IPS-18a (cell line): ENCODE results near the gene CYP4F3.
"Not testable (repeated sequence)": the region's sequence is repeated elsewhere in the genome, so short reads cannot be mapped to it uniquely, and the experiment has no call there.

Experiments
- H3K27ac ChIP-seq: one replicate; pipeline ENCODE4 v1.5.1; 2013; ENCODE audit warnings: low read length
- H3K27me3 ChIP-seq: one replicate; pipeline ENCODE4 v1.6.1; 2013; ENCODE audit warnings: mild to moderate bottlenecking, low read length; ENCODE audit not compliant: control insufficient read depth, insufficient read depth
- H3K36me3 ChIP-seq: one replicate; pipeline ENCODE4 v1.6.1; 2013; ENCODE audit warnings: low read depth, low read length; ENCODE audit not compliant: control insufficient read depth
- H3K4me1 ChIP-seq: one replicate; pipeline ENCODE4 v1.6.1; 2013; ENCODE audit warnings: low read depth, low read length; ENCODE audit not compliant: control insufficient read depth
- H3K4me3 ChIP-seq: one replicate; pipeline ENCODE4 v1.5.1; 2013; ENCODE audit warnings: low read length
- H3K9ac ChIP-seq: one replicate; pipeline ENCODE4 v1.6.1; 2013; ENCODE audit warnings: mild to moderate bottlenecking, low read length, moderate library complexity
- H3K9me3 ChIP-seq: one replicate; pipeline ENCODE4 v1.6.1; 2013; ENCODE audit warnings: low read depth, low read length; ENCODE audit not compliant: control insufficient read depth

The CYP4F3 gene

DNA sequence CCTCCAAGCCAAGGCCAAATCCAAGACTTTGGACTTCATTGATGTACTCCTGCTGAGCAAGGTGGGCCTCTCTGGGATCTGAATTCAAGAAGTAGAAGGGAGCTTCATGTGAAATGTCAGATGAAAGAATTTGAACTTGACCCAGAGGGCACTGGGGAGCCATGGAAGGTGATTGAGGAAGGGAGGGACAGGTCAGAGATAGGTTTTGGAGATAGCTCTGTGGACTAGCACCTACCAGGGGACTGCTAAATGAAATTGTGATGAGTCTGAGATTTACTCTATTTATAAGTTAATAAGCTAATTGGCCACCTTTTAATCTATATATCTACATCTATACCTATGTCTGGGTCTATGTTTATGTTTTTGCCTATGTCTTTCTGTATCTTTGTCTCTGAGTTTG, 9.4 kb downstream of the CYP4F3 start:
- H3K9me3 ChIP-seq = peaks cover 70% of the 10 kb centered on the region
- not testable (repeated sequence) for H3K9ac ChIP-seq, H3K36me3 ChIP-seq, H3K4me1 ChIP-seq, H3K4me3 ChIP-seq, H3K27ac ChIP-seq, H3K27me3 ChIP-seq

DNA sequence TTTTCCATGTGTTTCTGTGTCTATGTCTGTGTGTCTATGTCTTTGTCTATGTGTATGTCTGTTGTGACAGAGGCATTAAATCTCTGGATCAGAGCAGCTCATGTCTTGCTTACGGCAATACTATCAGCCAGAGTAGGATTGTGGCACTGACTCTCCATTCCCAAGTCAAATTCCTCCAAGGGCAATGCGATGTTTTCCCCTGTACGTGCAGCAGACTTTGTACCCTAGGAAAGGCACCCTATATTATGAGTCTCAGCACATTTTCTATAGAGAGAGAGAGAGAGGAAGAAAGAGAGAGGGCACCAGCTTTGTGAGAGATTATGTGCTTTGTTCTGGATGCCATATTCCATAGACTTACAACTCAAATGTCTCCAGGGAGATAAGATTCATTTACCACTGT, 11.1 kb downstream of the CYP4F3 start:
- H3K9me3 ChIP-seq = peaks cover 62% of the 10 kb centered on the region
- H3K27me3 ChIP-seq = no peaks in the 10 kb centered on the region
- H3K9ac ChIP-seq = no peak overlapping the region
- H3K27ac ChIP-seq = no peak overlapping the region
- no peaks in the 10 kb centered on the region for H3K36me3 ChIP-seq
- H3K4me1 ChIP-seq = no peaks in the 10 kb centered on the region
- H3K4me3 ChIP-seq = no peak overlapping the region

DNA sequence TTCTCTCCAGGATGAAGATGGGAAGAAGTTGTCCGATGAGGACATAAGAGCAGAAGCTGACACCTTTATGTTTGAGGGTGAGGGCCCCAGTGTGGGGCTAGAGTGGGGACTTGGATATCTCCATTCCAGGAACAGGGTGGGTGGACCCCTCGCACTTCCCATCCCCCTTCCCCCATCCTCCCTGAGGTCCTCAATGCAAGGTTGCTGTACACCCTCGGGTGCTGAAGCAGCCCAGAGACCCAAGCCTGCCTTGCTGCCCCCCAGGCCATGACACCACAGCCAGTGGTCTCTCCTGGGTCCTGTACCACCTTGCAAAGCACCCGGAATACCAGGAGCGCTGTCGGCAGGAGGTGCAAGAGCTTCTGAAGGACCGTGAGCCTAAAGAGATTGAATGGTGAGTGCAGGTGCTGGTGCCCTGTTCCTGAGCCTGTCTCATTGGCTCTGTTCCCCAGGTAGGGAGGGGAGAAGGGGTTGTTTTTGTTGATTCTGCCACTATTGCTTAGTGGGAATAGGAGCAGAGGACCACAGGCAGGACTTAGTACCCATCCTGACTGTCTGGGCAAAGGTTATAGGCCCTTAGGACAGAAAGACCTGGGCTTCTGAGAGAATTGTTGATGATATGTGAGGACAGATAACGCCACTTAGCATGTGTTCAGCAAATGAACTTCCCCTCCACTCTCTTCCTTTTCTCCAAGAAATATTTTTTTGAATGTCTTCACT, 12.0 kb downstream of the CYP4F3 start:
- H3K36me3 ChIP-seq = no peaks in the 10 kb centered on the region
- no peaks in the 10 kb centered on the region for H3K27me3 ChIP-seq
- no peak overlapping the region for H3K9ac ChIP-seq
- peaks cover 54% of the 10 kb centered on the region for H3K9me3 ChIP-seq
- H3K4me3 ChIP-seq = no peak overlapping the region
- no peaks in the 10 kb centered on the region for H3K4me1 ChIP-seq
- H3K27ac ChIP-seq = no peak overlapping the region

DNA sequence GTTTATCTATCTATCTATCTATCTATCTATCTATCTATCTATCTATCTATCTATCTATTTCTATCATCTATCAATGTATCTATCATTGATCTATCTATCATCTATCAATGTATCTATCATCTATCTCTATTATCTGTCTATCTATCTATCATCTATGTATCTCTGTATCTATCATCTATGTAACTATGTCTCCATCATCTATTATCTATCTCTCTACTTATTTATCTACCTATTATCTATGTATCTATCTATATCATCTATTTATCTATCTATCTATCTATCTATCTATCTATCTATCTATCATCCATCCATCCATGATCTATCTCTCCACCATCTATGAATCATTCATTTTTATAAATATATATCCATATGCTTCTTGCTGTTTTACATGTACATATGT, 15.8 kb downstream of the CYP4F3 start:
- Histone ChIP-seq H3K4me3 (no peak overlapping the region), H3K27ac (no peak overlapping the region), H3K4me1 (no peaks in the 10 kb centered on the region), H3K36me3 (no peaks in the 10 kb centered on the region), H3K27me3 (no peaks in the 10 kb centered on the region), H3K9me3 (peaks cover 37% of the 10 kb centered on the region), H3K9ac (no peak overlapping the region)

DNA sequence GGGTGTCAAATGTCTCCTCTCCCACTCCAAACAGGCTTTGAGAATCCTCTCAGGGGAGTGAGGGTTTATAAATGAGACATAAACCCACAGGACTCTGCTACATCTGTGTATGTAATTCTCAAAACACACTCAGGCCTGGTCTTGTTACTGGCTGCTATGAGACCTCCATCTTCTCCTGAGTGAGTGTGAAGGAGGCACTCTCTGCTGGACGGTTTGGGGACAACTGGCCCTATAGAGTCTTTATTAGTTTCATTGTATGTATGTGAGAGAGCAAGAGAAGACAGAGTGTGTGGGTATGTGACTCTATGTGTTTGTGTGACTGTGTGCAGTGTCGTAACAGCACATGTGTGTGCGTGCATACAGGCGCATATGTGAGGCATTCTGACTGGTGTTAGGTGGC, 22.6 kb downstream of the CYP4F3 start:
- Histone ChIP-seq H3K36me3 (no peaks in the 10 kb centered on the region), H3K27me3 (no peaks in the 10 kb centered on the region), H3K4me3 (no peak overlapping the region), H3K9me3 (peaks cover 59% of the 10 kb centered on the region), H3K9ac (no peak overlapping the region), H3K4me1 (no peaks in the 10 kb centered on the region), H3K27ac (no peak overlapping the region)

DNA sequence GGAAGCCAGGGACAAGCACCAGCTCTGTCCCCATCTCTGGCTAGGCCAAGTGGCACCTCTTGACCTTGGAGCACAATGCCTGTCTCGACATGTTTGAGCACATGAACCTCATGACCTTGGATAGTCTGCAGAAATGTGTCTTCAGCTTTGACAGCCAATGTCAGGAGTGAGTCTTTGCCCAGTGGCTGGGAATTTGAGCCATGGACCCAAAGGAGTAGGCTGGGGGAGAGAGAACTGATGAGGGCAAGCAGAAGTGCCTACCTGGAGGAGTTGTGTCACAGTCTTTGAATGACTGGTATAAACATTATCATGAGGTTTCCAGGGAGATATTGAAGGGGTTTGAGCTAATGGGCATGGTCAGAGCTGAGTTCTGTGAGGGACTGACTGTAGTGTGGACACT, 25.5 kb downstream of the CYP4F3 start:
- no peak overlapping the region for H3K4me3 ChIP-seq
- no peak overlapping the region for H3K27ac ChIP-seq
- no peaks in the 10 kb centered on the region for H3K36me3 ChIP-seq
- no peaks in the 10 kb centered on the region for H3K27me3 ChIP-seq
- H3K4me1 ChIP-seq = no peaks in the 10 kb centered on the region
- H3K9ac ChIP-seq = no peak overlapping the region
- peaks cover 75% of the 10 kb centered on the region for H3K9me3 ChIP-seq

DNA sequence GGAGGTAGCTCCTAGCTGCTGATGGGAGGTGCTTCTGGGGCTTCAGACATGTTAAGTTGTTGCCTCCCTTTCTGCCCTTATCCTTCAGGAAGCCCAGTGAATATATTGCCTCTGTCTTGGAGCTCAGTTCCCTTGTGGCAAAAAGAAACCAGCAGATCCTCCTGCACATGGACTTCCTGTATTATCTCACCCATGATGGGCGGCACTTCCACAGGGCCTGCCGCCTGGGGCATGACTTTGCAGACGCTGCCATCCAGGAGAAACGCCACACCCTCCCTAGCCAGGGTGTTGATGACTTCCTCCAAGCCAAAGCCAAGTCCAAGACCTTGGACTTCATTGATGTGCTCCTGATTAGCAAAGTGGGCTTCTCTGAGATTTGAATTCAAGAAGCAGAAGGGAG, 26.2 kb downstream of the CYP4F3 start:
- peaks cover 77% of the 10 kb centered on the region for H3K9me3 ChIP-seq
- no peak overlapping the region for H3K27ac ChIP-seq
- H3K4me3 ChIP-seq = no peak overlapping the region
- H3K27me3 ChIP-seq = no peaks in the 10 kb centered on the region
- no peak overlapping the region for H3K9ac ChIP-seq
- no peaks in the 10 kb centered on the region for H3K4me1 ChIP-seq
- H3K36me3 ChIP-seq = no peaks in the 10 kb centered on the region

DNA sequence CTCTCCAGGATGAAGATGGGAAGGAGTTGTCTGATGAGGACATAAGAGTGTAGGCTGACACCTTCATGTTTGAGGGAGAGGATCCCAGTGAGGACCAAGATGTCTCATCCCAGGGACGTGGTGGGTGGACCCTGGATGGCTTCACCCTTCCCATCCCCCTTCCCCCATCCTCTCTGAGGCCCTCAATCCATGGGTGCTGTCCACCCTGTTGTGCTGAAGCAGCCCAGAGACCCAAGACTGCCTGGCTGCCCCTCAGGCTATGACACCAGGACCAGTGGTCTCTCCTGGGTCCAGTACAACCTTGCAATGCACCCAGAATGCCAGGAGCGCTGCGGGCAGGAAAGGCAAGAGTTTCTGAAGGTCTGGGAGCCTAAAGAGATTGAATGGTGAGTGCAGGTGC, 28.7 kb downstream of the CYP4F3 start:
- no peaks in the 10 kb centered on the region for H3K36me3 ChIP-seq
- no peaks in the 10 kb centered on the region for H3K27me3 ChIP-seq
- no peaks in the 10 kb centered on the region for H3K4me1 ChIP-seq
- peaks cover 61% of the 10 kb centered on the region for H3K9me3 ChIP-seq
- H3K4me3 ChIP-seq = no peak overlapping the region
- no peak overlapping the region for H3K9ac ChIP-seq
- H3K27ac ChIP-seq = no peak overlapping the region

DNA sequence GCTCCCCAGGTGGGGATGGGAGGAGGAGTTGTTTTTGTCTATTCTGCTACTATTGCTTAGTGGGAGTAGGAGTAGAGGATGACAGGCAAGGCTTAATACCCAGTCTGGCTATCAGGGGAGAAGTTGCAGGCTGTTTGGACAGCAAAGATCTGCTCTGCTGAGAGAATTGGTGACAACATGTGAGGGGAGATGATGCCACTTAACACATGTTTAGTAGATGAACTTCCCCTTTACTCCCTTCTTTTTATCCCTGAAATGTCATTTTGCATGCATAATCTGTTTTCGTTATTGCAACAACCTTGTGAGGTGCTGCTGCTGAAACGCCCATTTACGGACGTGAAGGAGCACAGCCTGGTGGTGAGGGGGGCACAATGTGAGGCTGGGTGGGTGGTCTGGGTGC, 29.2 kb downstream of the CYP4F3 start:
- Histone ChIP-seq H3K27me3 (no peaks in the 10 kb centered on the region), H3K4me1 (no peaks in the 10 kb centered on the region), H3K9me3 (peaks cover 56% of the 10 kb centered on the region), H3K36me3 (no peaks in the 10 kb centered on the region), H3K9ac (no peak overlapping the region), H3K27ac (no peak overlapping the region), H3K4me3 (no peak overlapping the region)

DNA sequence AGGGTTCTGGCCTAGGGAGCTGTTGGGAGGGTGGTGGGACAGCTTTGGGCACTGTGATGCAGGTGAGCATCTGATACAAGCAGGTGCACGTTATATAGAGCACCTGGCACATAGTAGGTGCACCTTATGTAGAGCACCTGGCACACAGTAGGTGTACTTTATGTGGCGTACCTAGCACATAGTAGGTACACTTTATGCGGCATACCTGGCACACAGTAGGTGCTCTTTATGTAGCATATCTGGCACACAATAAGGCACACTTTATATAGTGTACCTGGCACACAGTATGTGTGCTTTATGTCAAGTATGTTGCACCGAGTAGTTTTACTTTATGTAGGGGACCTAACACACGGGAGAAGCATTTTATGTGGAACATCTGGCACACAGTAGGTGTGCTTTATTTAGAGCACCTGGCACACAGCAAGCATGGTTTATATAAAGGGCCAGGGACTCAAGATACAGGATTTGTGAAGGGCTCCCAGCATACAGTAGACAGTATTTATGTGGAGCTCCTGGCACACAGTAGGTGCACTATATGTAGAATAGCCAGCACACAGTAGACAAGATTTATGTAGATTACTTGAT, 30.6 kb downstream of the CYP4F3 start:
- H3K9ac ChIP-seq = no peak overlapping the region
- H3K4me3 ChIP-seq = no peak overlapping the region
- H3K4me1 ChIP-seq = no peaks in the 10 kb centered on the region
- no peak overlapping the region for H3K27ac ChIP-seq
- H3K9me3 ChIP-seq = peaks cover 48% of the 10 kb centered on the region
- no peaks in the 10 kb centered on the region for H3K27me3 ChIP-seq
- no peaks in the 10 kb centered on the region for H3K36me3 ChIP-seq

DNA sequence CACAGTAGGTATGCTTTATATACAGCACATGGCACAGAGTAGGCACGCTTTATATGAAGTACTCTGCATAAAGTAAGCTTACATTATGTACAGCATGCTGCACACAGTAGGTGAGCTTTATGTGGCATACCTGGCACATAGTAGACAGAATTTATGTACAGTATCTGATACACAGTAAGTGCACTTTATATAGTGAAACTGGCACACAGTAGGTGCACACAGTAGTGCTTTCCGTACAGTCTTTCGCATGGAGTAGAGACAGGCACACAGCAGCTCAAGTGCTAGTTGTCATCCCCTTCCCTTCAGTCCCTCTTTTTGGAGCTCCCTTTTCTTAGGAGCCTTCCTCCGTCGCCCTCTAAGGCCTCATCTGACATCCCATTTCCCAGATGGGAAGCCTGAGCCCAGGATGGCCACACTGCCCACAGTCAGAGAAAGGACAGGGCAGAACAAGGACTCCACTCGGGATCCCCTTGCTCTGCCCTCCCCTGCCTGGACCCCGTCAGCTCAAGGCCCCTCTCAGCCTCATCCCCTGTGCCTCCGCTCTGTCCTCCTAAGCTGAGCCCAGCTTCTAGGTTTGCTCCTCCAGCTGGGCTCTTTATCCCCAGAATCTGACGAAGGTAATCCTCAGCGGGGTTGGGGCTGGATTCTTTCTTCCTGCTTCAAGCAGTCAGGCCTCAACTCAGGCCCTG, 31.3 kb downstream of the CYP4F3 start:
- Histone ChIP-seq H3K36me3 (no peaks in the 10 kb centered on the region), H3K27me3 (no peaks in the 10 kb centered on the region), H3K4me1 (no peaks in the 10 kb centered on the region), H3K4me3 (no peak overlapping the region), H3K27ac (no peak overlapping the region), H3K9me3 (peaks cover 41% of the 10 kb centered on the region), H3K9ac (no peak overlapping the region)
